Pons (tissue), 1 donor: ENCODE results near the gene GLIS1.

ENCODE experiments used
- DNase-seq: peaks from one replicate; pipeline ENCODE4 v3.0.0-alpha.2; 2016; ENCODE audit warnings: low spot score

GLIS1 gene

DNA sequence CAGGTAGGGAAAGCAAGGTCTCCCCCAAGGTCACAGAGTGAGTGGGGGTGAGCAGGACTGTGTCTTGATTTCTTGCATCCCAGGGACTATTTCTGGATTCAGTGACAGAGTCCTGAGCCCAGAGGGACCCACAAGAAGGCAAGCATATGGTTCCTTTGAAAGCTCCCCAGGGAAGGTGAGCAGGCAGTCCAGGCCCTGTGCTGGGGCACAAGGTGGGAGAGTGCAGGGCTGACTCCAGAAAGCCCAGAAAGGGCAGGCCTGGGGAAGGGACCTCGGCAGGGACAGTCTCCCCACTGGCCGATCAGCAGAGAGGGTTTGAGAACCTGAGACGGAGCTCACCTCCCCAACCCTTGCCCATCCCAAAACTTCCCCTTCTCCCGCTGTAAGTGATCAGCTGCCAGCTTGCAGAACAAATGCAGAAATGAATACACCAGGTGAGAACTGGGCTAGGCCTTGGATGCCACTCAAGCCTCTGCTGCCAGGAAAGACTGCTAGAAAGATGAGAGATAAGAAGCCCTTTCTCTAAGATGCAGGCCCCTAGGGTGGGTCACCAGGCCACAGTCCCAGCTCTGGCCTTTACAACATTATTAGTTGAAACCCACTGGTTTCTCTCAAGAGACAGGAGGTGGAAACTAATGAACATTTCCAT lies 121.0 kb downstream of the GLIS1 start:
- no peak for DNase-seq

GRCh38 chr1:53617382-53617781 lies 121.6 kb downstream of the GLIS1 start:
- peak; percentile 10 for DNase-seq

- DNase-seq = no peak
These were observed 122.0 kb downstream of the GLIS1 start for GRCh38 chr1:53616927-53617326.

GRCh38 chr1:53616511-53616910 lies 122.5 kb downstream of the GLIS1 start:
- no peak for DNase-seq

DNA sequence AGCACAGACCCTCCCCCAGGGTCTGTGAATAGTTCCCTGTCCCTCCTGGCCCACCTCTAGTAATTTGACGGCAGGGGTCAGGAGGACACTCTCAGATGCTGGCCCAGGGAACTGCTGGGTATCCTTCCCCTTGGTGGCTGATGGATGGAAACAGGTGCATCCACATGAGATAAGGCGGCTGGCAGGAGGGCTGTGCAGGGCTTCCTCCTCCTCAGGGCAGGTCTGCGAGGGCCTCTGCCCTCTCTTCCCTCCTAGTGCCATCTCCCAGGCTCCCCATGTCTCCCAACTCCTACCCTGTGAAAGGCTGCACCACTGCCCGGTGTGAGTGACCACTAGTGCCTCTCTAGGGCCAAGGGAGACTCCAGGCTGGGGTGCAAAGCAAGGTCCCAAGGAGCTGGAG lies 123.9 kb downstream of the GLIS1 start:
- no peak for DNase-seq

DNA sequence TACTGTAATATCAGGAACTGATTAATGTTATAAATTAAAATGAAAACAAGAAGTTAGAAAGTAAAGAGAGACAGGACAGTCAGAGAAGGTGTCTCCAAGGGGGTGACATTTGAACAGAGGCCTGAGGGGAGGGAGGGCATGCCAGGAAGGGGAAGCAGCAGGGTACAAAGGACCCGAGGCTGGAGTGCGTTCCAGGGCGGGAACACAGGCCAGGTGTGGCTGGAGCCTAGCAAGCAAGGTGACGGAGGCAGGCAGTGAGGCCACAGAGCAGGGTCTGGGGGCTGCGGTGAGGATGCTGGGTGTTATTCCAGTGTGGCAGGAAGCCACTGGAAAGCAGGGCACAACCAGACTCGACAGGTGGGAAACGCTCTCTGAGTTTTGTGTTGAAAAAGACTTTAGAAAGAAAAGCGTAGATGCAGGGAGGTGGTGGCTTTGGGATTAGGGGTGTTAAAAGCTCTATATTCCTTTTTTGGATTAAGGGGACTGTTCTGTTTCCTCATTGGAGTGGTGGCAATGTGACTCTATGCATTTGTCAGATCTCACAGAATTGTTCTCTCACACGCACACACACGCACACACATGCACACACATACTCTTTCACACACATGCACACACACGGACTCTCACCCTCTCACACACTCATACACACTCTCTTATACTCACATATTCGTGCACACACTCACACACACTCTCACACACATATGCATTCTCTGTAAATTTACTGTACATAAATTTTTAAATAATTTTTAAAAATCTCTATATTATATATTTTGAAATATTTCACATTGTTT lies 124.5 kb downstream of the GLIS1 start:
- no peak for DNase-seq

- no peak for DNase-seq
These were observed 130.3 kb downstream of the GLIS1 start for GRCh38 chr1:53608676-53609075.

GRCh38 chr1:53608071-53608470 lies 130.9 kb downstream of the GLIS1 start:
- DNase-seq = no peak

GRCh38 chr1:53606651-53607051 lies 132.3 kb downstream of the GLIS1 start:
- no peak for DNase-seq

DNA sequence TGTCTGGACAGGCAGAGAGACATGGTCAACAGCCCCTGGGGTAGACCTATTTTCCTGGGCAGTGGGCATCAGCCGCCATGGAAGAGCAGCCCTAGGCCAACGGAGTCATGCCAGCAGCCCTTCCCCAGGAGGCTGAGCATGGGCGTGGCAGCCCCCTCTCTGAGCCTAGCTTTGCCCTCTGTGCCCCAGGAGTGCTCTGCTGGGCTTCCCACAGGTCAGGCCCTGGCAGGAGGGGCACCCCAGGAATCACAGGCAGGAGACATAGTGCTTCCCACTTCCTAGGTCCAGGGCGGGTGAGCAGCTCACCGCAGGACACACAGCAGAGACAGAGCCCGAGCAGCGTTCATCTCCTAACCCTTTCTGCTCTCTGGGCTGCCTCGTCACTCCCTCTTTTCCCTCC lies 132.8 kb downstream of the GLIS1 start:
- DNase-seq = no peak

DNA sequence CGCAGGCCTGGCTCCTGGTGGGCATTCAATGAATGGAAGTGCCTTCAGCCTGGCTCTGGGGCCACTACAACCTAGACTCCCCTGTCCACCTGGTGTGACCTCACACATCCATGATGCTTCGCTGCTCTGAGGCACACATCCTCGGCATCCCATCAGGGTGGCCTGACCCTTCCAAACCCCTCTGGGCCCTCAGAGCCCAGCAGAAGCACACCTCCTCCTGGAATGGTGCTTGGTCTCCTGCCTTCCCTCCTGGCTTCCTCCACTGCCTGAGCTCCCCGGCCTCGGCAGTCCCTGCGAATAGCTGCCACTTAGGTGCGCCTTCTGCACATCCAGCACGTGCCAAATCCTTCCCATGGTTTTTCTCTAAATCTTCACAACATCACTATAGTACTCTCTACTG lies 133.8 kb downstream of the GLIS1 start:
- DNase-seq = no peak

DNA sequence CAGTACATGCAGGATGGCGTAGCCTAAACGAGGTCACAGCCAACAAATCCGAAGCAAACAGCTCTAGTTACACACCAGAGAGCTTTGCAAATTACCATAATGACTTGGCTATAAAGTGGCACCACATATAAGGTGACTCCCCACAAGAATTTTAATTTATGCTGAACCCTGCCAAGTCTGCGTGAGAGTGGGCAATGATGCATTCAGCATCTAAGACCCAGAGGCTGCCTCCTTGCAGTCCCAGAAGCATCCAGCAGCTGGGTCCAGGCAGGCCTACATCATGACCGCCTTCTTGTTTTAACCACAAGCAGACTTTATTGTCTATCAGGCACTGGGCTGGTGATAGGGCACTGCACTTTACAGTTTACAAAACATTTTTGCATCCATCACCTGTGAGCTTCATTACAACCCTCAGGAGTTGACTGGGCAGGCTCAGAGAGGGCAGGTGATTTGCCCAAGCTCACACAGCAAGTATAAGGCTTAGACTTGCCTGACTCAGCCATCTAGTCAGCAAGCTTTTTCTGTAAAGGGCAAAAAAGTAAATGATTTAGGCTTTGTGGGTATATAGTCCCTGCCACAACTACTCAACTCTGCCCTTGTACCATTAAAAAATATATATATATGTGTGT lies 134.6 kb downstream of the GLIS1 start:
- DNase-seq = no peak

- DNase-seq = no peak
These were observed 135.5 kb downstream of the GLIS1 start for GRCh38 chr1:53603431-53603830.

- no peak for DNase-seq
These were observed 136.8 kb downstream of the GLIS1 start for GRCh38 chr1:53601867-53602775.

DNA sequence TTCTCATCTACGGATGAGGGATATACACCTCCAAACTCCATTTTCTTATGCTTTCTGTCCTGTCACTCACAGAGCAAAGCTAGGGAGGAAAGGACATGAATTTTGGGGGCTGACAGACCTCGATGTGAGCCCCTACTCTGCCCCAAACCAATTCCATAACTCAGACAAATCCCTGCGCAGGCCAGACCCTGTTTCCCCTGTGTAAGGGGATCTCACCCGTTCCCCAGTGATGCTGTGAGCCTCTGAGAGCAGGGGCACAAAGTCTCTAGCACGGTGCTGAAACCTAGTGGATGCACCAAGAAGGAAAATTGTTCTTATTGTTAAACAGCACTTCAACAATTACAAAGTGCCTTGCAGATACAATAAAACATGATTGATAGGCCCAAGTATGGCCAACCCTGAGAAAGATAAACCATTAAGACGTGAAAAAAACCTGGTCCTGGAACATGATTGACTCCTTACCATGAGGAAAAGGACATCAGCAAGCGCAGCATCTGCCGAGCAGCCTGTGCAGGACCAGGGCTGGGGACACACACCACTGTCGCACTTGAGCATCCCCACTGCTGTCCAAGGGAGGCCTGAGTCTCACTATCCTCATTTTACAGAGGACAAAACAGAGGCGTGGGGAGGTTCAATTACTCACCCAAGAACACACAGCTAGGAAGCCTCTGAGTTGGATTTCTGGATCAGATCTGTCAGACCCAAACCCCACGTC lies 137.8 kb downstream of the GLIS1 start:
- no peak for DNase-seq

DNA sequence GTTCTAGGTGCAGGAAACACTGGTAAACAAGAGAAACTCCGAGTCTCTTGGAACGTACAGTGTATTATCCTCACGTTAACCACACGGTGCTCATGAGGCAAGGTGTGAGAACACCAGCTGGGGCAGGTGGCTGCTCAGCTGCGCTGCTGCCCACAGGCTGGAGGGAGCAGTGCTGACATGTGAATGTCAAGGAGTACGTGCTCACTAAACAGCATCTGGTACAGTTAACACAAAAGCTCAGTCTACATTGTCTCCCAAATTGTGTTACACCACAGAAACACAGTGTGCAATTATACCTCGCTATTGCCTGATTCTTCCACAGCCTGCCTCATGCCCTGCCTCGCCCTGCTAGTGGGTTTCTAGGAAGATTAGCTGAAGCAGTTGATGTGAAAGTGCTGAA lies 138.4 kb downstream of the GLIS1 start:
- no peak for DNase-seq

GRCh38 chr1:53600001-53600400 lies 139.0 kb downstream of the GLIS1 start:
- DNase-seq = no peak

GRCh38 chr1:53599481-53599880 lies 139.5 kb downstream of the GLIS1 start:
- DNase-seq = no peak

- no peak for DNase-seq
These were observed 140.0 kb downstream of the GLIS1 start for GRCh38 chr1:53598966-53599365.

GRCh38 chr1:53595906-53596305 lies 143.1 kb downstream of the GLIS1 start:
- no peak for DNase-seq

DNA sequence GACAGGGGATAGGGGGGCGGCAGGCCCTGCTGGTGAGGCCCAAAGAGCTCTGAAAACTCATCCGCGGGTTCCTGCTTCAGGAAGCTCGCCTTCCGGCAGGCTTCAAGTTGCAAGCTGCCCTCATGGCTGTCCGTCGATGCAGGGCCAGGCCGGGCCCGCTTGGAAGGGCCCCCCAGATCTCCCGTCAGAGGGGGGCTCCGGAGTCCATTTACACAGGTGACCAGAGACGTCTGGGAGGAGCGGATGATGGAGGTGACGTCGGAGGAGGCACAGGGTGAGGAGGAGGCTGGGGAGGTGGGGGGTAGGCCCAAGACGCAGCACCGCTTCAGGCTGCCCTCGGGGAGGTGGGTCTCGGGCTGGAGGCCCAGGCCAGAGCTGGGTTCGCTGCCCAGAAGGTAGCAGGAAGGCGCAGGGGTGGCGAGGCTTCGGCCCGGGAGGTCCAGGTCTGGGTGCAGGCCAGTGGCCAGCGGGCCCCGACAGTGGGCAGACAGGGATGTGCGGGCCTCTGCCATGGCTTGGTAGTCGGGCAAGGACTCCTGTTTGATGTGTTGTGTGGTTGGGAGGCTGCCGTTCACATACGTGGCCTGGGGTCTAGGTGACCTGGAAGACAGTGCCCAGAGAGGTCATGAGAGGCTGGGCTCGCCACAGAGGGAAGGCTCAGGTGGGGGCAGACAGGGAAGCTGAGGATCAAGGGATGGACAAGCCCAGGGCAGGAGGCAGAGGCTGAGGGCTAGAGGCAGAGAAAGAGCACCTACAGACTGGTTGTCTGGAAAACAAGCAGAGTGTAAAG lies 144.4 kb downstream of the GLIS1 start:
- no peak for DNase-seq
